Right renal cortex interstitium (tissue), 3 donors: ENCODE data around the gene SMYD1. TPM values are rescaled to one million over a fixed set of nuclear protein-coding genes. Genes with fewer than 3 reads are reported as not detected.

ENCODE experiments used
- DNase-seq, 3 donors: peaks; one replicate each; pipeline ENCODE4 v3.0.0-alpha.2; 2013; ENCODE audit warnings: low read depth in 3 of 3, low spot score in 2 of 3
- polyA plus RNA-seq, 3 donors: library from polyadenylated mRNA; unstranded; fragments of 120-200 nt; gene quantifications; one replicate each; pipeline ENCODE4 v1.2.1, GENCODE V29; 2013; ENCODE audit not compliant: insufficient read length in 3 of 3

The SMYD1 gene
- polyA plus RNA-seq, 3 donors = 0.18 to 0.74 TPM; not detected in 1

GRCh38 chr2:88121678-88122077 lies 54.1 kb downstream of the SMYD1 start:
- no peak for DNase-seq

- no peak for DNase-seq
Observed at GRCh38 chr2:88122141-88122884, 54.7 kb downstream of the SMYD1 start.

DNA sequence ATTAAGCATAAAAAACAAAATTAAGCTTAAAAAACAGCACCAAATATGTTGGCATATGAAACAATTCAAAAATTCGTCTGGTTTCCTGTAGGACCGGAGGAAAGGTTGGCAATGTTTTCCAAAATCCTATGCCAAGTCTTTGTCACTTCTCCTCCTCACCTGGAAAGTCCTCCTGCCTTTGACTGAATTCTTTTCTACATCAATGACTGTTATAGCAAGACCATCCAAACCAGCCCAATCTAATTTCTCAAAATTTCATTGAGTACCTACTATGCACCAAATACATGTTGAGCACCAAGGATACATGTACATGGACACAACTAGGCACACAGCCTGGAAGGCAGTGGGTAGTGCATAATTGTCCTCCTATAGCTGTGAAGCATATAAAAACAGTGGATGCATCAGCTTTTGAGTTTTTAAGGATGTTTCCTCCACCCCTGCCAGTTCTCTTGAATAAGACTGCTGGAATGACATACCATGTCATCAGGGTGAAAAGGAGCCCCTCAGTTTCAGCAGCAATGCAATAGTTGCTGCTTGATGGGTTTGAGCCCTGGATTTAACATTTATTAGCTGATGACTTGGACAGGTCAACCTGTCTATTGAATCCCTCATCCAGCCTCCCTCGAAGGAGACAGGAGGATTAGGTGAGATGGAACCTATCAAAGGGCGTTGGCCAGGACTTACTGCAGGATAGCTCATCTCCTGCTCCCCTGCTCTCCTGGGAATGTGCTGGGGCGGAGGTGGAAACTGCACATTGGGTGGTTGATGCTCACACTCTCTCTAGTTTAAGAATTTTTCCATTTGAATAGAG lies 55.7 kb downstream of the SMYD1 start:
- no peak for DNase-seq

- no peak for DNase-seq
Observed at GRCh38 chr2:88123975-88124917, 56.6 kb downstream of the SMYD1 start.

- DNase-seq = no peak
Observed at GRCh38 chr2:88125344-88125923, 57.8 kb downstream of the SMYD1 start.

GRCh38 chr2:88125924-88126771 lies 58.5 kb downstream of the SMYD1 start:
- no peak for DNase-seq

DNA sequence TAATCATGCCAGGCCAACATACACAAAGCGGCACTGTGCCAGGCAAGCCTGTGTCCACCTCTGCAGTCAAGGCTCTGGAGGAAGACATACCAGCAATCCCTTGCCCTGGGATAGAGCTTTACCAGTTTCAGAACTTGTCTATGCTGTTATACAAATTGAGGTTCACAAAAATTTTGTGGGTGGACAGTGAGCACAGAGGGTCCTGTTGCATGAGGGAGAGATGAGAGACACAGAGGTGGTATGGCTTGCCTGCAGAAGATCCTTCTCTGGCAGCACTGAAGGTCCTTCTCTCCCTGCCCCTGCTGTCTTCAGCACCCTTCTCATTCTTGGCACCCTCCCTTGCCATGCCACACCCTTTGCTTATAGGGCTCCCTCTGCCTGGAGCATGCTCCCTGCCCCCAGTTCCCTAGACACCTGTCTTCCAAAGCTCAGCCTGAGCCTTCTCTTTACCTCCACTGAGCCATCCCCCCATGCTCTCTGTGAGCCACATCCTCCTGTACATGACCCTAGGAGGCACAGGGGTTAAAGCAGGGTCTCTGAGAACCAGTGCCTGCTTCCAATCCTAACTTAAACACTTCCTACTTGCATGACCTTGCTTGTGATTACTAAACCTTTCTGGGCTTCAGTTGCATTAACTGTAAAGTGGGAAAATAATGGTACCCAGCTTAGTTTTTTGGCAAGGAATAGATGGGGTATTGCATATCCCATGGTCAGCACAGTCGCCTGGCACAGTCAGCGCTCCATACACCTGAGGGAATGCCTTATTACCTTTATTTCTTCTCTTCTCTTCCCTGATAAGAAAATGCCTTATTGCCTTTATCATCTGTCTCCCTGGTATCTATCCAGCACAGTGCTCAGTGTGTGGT lies 59.4 kb downstream of the SMYD1 start:
- DNase-seq = no peak

- DNase-seq = no peak
Observed at GRCh38 chr2:88127638-88127887, 59.9 kb downstream of the SMYD1 start.

- DNase-seq = no peak
Observed at GRCh38 chr2:88127888-88128653, 60.4 kb downstream of the SMYD1 start, which contains the start of gene FABP1. Gene FABP1, minus strand, starts transcription at chr2:88128062. Its CDS starts 45 bp downstream, at chr2:88128017.

DNA sequence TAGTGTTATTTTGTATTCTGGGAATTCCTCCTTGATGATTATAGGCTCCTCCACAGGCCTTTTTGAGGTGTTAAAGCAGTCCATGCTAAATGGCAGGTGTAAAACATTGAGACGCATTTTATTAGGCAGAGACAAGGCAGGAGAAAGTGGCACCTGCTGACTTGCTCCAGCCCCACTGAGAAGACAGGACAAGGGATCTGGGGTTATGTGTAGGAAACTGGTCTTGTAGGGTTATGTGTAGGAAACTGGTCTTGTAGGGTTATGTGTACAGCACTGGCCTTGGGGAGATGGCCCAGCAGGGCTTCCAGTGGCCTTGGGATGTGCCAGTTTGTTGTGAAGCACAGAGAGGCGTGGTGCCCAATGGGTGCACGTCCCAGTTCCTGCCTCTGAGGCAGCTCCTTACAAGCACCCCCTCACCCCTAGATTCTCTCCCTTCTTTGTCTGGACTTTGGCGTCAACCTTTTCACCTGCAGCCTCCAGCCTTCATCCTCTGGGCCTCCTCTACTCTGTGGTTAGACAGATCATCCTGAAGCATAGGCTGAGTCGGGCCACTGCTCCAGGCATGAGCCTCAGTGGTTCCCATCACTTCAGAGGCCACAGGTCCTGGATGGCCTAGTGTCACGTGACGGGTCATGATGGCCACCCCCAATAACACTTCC lies 61.2 kb downstream of the SMYD1 start:
- DNase-seq = no peak

- no peak for DNase-seq
Observed at GRCh38 chr2:88129313-88129959, 61.8 kb downstream of the SMYD1 start.

GRCh38 chr2:88131201-88131998 lies 63.8 kb downstream of the SMYD1 start:
- DNase-seq = no peak

GRCh38 chr2:88131999-88132368 lies 64.4 kb downstream of the SMYD1 start:
- DNase-seq = no peak

GRCh38 chr2:88133875-88134274 lies 66.2 kb downstream of the SMYD1 start:
- DNase-seq = no peak

DNA sequence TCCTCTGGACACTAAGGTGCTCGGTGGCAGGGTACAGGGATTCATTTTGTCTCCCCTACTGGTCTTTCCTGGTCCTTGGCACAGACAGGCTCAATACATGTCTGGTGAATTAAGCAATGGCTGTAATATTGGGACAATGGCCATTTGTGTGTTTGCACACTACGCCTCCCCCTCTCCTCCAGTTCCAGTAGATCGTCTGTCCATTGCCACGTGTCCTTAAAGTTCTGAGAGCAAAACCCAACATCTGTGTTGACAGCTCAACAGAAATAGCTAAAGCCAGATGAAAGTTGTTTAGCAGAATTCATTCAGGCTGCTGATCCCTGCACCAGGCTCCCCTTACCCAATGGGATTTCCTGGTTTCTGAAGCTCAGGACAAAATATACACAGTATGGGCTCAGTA lies 69.2 kb downstream of the SMYD1 start:
- no peak for DNase-seq

DNA sequence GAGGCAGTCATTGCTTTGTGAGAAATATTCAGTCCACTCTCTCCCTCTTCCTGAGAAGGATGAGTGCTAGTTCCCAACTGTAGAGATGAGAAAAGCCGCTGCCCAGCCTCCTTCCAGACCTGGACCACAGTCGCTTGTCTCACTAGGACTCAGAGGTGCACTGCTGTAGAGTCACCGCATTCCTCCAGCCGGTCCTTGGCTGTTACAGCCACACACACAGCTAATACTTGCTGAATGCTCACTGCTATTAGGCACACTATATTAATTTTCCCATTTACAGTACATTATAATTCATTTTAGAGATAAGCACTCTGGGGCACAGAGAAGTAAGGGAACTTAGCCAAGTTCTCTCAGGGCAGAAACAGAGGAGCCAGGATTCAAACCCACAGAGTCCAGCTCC lies 70.2 kb downstream of the SMYD1 start:
- DNase-seq = no peak
